Mucosa of rectum (tissue), 2 donors: Measurements from ENCODE around the gene ESAM.

Experiments used
- H3K27ac ChIP-seq, 2 donors: one replicate each; pipeline ENCODE4 v1.7.0; 2013; ENCODE audit warnings: inconsistent platforms in 2 of 2, low read depth in 2 of 2, low read length in 2 of 2
- H3K27me3 ChIP-seq, 2 donors: one replicate each; pipeline ENCODE4 v1.7.0; 2013; ENCODE audit warnings: low read length in 2 of 2; ENCODE audit not compliant: control insufficient read depth in 2 of 2, insufficient read depth in 2 of 2
- H3K36me3 ChIP-seq, 2 donors: one replicate each; pipeline ENCODE4 v1.7.0; 2013; ENCODE audit warnings: low read length in 2 of 2; ENCODE audit not compliant: control insufficient read depth in 2 of 2, insufficient read depth in 2 of 2
- H3K4me1 ChIP-seq, 2 donors: one replicate each; pipeline ENCODE4 v1.7.0; 2013; ENCODE audit warnings: low read length in 2 of 2, mild to moderate bottlenecking in 1 of 2; ENCODE audit not compliant: control insufficient read depth in 2 of 2, insufficient read depth in 2 of 2
- H3K4me3 ChIP-seq, 2 donors: one replicate each; pipeline ENCODE4 v1.7.0; 2013; ENCODE audit warnings: low read length in 2 of 2
- H3K9ac ChIP-seq, 2 donors: one replicate each; pipeline ENCODE4 v1.7.0; 2013; ENCODE audit warnings: low read length in 2 of 2, low read depth in 1 of 2, mild to moderate bottlenecking in 1 of 2
- H3K9me3 ChIP-seq, 2 donors: one replicate each; pipeline ENCODE4 v1.7.0; 2013; ENCODE audit warnings: low read length in 2 of 2; ENCODE audit not compliant: control insufficient read depth in 2 of 2
- donor health status: healthy.
- donor health status: Normal muscosa, but diverticular disease.

Gene ESAM

GRCh38 chr11:124762105-124762623 lies at the start of gene ESAM:
Gene ESAM, minus strand, starts transcription at chr11:124762290. Its CDS starts 136 bp downstream, at chr11:124762154.
- Histone ChIP-seq H3K4me3 (peak within 1 kb of the TSS; percentile 85 to 86), H3K27me3 (peaks cover 0 to 13% of the 10 kb centered on the region in 2 donors), H3K9ac (peak within 1 kb of the TSS; percentile 74 to 80), H3K27ac (peak within 1 kb of the TSS; percentile 81 to 82), H3K9me3 (no peaks in the 10 kb centered on the region), H3K4me1 (peaks cover 23 to 30% of the 10 kb centered on the region in 2 donors), H3K36me3 (peaks cover 4% of the 10 kb centered on the region in 2 donors)

- Histone ChIP-seq H3K4me3 (no peak overlapping the region), H3K4me1 (peaks cover 0 to 1% of the 10 kb centered on the region in 2 donors), H3K36me3 (no peaks in the 10 kb centered on the region), H3K27me3 (peaks cover 0 to 3% of the 10 kb centered on the region in 2 donors), H3K9me3 (no peaks in the 10 kb centered on the region), H3K27ac (no peak overlapping the region), H3K9ac (no peak overlapping the region)
These were observed 49.5 kb upstream of the ESAM start for GRCh38 chr11:124811399-124812125.

- H3K9me3 ChIP-seq, result no peaks in the 10 kb centered on the region
- H3K27ac ChIP-seq, result no peak overlapping the region
- no peak overlapping the region for H3K9ac ChIP-seq
- no peak overlapping the region for H3K4me3 ChIP-seq
- no peaks in the 10 kb centered on the region for H3K4me1 ChIP-seq
- H3K27me3 ChIP-seq, result no peaks in the 10 kb centered on the region
- no peaks in the 10 kb centered on the region for H3K36me3 ChIP-seq
These were observed 45.7 kb upstream of the ESAM start for GRCh38 chr11:124807660-124808270.

- no peaks in the 10 kb centered on the region for H3K9me3 ChIP-seq
- H3K4me1 ChIP-seq, result no peaks in the 10 kb centered on the region
- no peak overlapping the region for H3K27ac ChIP-seq
- no peaks in the 10 kb centered on the region for H3K36me3 ChIP-seq
- no peak overlapping the region for H3K4me3 ChIP-seq
- no peak overlapping the region for H3K9ac ChIP-seq
- no peaks in the 10 kb centered on the region for H3K27me3 ChIP-seq
These were observed 45.1 kb upstream of the ESAM start for GRCh38 chr11:124807201-124807600.

GRCh38 chr11:124804884-124805283 lies 42.8 kb upstream of the ESAM start:
- no peak overlapping the region for H3K27ac ChIP-seq
- H3K36me3 ChIP-seq, result no peaks in the 10 kb centered on the region
- H3K9me3 ChIP-seq, result no peaks in the 10 kb centered on the region
- no peak overlapping the region for H3K9ac ChIP-seq
- H3K4me3 ChIP-seq, result no peak overlapping the region
- no peaks in the 10 kb centered on the region for H3K27me3 ChIP-seq
- peaks cover 5 to 7% of the 10 kb centered on the region in 2 donors for H3K4me1 ChIP-seq

- no peak overlapping the region for H3K9ac ChIP-seq
- H3K9me3 ChIP-seq, result no peaks in the 10 kb centered on the region
- H3K36me3 ChIP-seq, result no peaks in the 10 kb centered on the region
- H3K27ac ChIP-seq, result no peak overlapping the region
- H3K27me3 ChIP-seq, result no peaks in the 10 kb centered on the region
- H3K4me3 ChIP-seq, result no peak overlapping the region
- H3K4me1 ChIP-seq, result peaks cover 13 to 14% of the 10 kb centered on the region in 2 donors
These were observed 39.7 kb upstream of the ESAM start for GRCh38 chr11:124801636-124802312.

- H3K27ac ChIP-seq, result peak overlapping the region; percentile 95 to 96
- H3K4me1 ChIP-seq, result peaks cover 13 to 14% of the 10 kb centered on the region in 2 donors
- no peaks in the 10 kb centered on the region for H3K36me3 ChIP-seq
- H3K4me3 ChIP-seq, result peak overlapping the region; percentile 90 to 94
- H3K9ac ChIP-seq, result peak overlapping the region; percentile 78 to 87
- H3K9me3 ChIP-seq, result no peaks in the 10 kb centered on the region
- H3K27me3 ChIP-seq, result no peaks in the 10 kb centered on the region
These were observed 38.9 kb upstream of the ESAM start for GRCh38 chr11:124801014-124801413.

GRCh38 chr11:124800226-124800929 lies 38.3 kb upstream of the ESAM start, which contains the start of gene MSANTD2:
Gene MSANTD2, minus strand, starts transcription at chr11:124800406. Its CDS starts 26 bp downstream, at chr11:124800380.
- Histone ChIP-seq H3K27me3 (no peaks in the 10 kb centered on the region), H3K4me1 (peaks cover 13 to 14% of the 10 kb centered on the region in 2 donors), H3K9ac (peak within 1 kb of the TSS; percentile 78 to 87), H3K36me3 (no peaks in the 10 kb centered on the region), H3K9me3 (no peaks in the 10 kb centered on the region), H3K27ac (peak within 1 kb of the TSS; percentile 95 to 96), H3K4me3 (peak within 1 kb of the TSS; percentile 90 to 94)

GRCh38 chr11:124799348-124800225 lies 37.5 kb upstream of the ESAM start:
- Histone ChIP-seq H3K27ac (peak overlapping the region; percentile 95 to 96), H3K9me3 (no peaks in the 10 kb centered on the region), H3K4me3 (peak overlapping the region; percentile 90 to 94), H3K27me3 (no peaks in the 10 kb centered on the region), H3K36me3 (no peaks in the 10 kb centered on the region), H3K4me1 (peaks cover 13 to 14% of the 10 kb centered on the region in 2 donors), H3K9ac (peak overlapping the region; percentile 78 to 87)
